Loucy (cell line): Measurements from ENCODE around the gene DNMBP.
A peak's percentile ranks its signal among the peaks of the same experiment; 100 is the strongest.
"Not testable (repeated sequence)": the region's sequence is repeated elsewhere in the genome, so short reads cannot be mapped to it uniquely, and the experiment has no call there.

Source experiments
- H2AFZ ChIP-seq: fragments of 200-600 bp; sonication (generic); 2 replicates; pipeline ENCODE4 v1.6.0; 2016; ENCODE audit warnings: antibody characterized with exemption, mild to moderate bottlenecking, low read length, moderate library complexity
- H3F3A ChIP-seq: fragments of 200-600 bp; 2 replicates; pipeline ENCODE4 v1.6.0; 2016; ENCODE audit warnings: antibody characterized with exemption, low read depth, mild to moderate bottlenecking
- H3K27me3 ChIP-seq: fragments of 200-600 bp; sonication (generic); 2 replicates; pipeline ENCODE4 v1.6.1; 2014; ENCODE audit warnings: low read length, mild to moderate bottlenecking; ENCODE audit not compliant: insufficient read depth, poor library complexity, severe bottlenecking
- H3K36me3 ChIP-seq: fragments of 200-600 bp; sonication (generic); 2 replicates; pipeline ENCODE4 v1.6.1; 2016; ENCODE audit warnings: low read length; ENCODE audit not compliant: insufficient read depth
- H3K4me1 ChIP-seq: fragments of 200-600 bp; sonication (generic); 2 replicates; pipeline ENCODE4 v1.5.1; 2014; ENCODE audit warnings: low read length, mild to moderate bottlenecking; ENCODE audit not compliant: insufficient read depth, poor library complexity, severe bottlenecking
- H3K4me2 ChIP-seq: fragments of 200-600 bp; sonication (generic); 2 replicates; pipeline ENCODE4 v1.6.0; 2014; ENCODE audit warnings: antibody characterized with exemption, low read length, low read depth, mild to moderate bottlenecking; ENCODE audit not compliant: poor library complexity, severe bottlenecking
- H3K4me3 ChIP-seq: fragments of 200-600 bp; sonication (generic); 2 replicates; pipeline ENCODE4 v1.5.1; 2014; ENCODE audit warnings: low read length, mild to moderate bottlenecking, mixed read lengths; ENCODE audit not compliant: poor library complexity, severe bottlenecking
- H3K79me2 ChIP-seq: fragments of 200-600 bp; sonication (generic); 2 replicates; pipeline ENCODE4 v1.6.1; 2014; ENCODE audit warnings: low read length; ENCODE audit not compliant: insufficient read depth
- H3K9ac ChIP-seq: fragments of 200-600 bp; sonication (generic); 2 replicates; pipeline ENCODE4 v1.6.0; 2014; ENCODE audit warnings: mild to moderate bottlenecking, low read depth, low read length, moderate library complexity; ENCODE audit not compliant: poor library complexity, severe bottlenecking
- H3K9me2 ChIP-seq: fragments of 200-600 bp; sonication (generic); replicated peaks from 2 replicates; pipeline ENCODE4 v1.6.1; 2016; ENCODE audit warnings: low read depth, low read length, mixed read lengths
- H3K9me3 ChIP-seq: fragments of 200-600 bp; sonication (generic); 2 replicates; pipeline ENCODE4 v1.6.1; 2014; ENCODE audit warnings: mild to moderate bottlenecking, antibody characterized with exemption, low read length, low read depth; ENCODE audit not compliant: insufficient read depth
- H4K20me1 ChIP-seq: fragments of 200-600 bp; sonication (generic); 2 replicates; pipeline ENCODE4 v1.6.0; 2014; ENCODE audit warnings: antibody characterized with exemption, low read length, mild to moderate bottlenecking; ENCODE audit not compliant: insufficient read depth, poor library complexity, severe bottlenecking
- CTCF ChIP-seq: fragments of 200-600 bp; sonication (generic); conservative IDR thresholded peaks from 2 replicates; pipeline ENCODE4 v1.5.1; 2014; ENCODE audit warnings: mild to moderate bottlenecking, antibody characterized with exemption, low read length
- EZH2phosphoT487 ChIP-seq: fragments of 200-600 bp; IDR thresholded peaks from 2 replicates; pipeline ENCODE4 v1.6.1; 2018; ENCODE audit warnings: antibody characterized with exemption, mild to moderate bottlenecking, moderate library complexity, borderline replicate concordance

DNMBP gene

DNA sequence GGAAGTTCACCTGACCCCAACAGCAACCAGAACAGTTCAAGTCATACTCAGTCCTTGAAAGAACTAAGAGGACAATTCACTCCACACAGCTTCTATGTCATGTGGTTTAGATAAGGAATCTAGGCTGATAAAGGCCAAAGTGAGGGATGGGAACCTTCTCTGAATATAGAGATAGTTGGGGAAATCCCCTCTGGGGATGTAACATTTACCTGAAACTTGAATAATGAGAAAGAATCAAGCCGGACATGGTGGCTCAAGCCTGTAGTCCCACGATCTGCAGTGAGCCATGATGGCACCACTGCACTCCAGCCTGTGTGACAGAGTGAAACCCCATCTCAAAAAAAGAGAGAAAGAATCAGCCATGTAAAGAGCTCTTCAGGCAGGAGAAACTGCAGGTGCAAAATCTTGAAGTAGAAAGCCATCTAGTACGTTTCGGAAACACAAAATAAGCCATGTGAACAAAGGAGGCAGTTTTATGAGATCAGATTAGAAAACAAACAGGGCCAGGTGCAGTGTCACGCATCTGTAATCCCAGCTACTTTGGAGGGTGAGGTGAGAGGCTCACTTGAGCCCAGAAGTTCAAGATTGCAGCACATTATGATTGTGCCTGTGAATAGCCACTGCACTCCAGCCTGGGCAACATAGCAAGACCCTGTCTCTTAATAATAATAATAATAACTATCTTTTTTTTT is 4.5 kb upstream of the DNMBP start:
- H4K20me1 ChIP-seq, result no peaks in the 10 kb centered on the region
- no peak overlapping the region for H3K4me3 ChIP-seq
- H3K9me3 ChIP-seq, result no peaks in the 10 kb centered on the region
- no peaks in the 10 kb centered on the region for H3K9me2 ChIP-seq
- H3K79me2 ChIP-seq, result peaks cover 2% of the 10 kb centered on the region
- TF ChIP-seq EZH2phosphoT487, result no peak
- TF ChIP-seq CTCF, result no peak
- no peaks in the 10 kb centered on the region for H3K27me3 ChIP-seq
- H2AFZ ChIP-seq, result no peak overlapping the region
- H3F3A ChIP-seq, result no peaks in the 10 kb centered on the region
- peaks cover 5% of the 10 kb centered on the region for H3K4me1 ChIP-seq
- H3K36me3 ChIP-seq, result no peaks in the 10 kb centered on the region
- H3K4me2 ChIP-seq, result no peak overlapping the region
- no peak overlapping the region for H3K9ac ChIP-seq

DNA sequence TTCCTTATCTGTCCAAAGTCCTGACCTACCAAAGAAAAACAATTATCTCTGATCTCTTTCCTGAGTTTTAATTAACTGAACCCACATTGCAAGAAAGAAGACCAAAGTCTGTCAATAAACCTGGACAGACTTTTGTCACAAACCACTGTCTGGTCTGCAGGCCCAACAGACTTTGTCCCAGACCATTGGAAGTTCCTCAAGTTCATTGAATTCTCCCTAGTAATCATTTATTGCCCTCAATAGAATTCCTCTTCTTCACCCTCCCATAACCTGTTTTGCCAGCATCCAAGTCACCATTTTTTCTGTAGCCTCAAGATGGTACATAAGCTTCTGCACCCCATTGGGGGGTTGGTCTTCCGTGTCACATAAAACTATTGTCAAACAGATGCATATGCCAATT is 3.9 kb upstream of the DNMBP start:
- Histone ChIP-seq H3K4me1 (peaks cover 11% of the 10 kb centered on the region), H3K4me3 (no peak overlapping the region), H3K4me2 (no peak overlapping the region), H2AFZ (no peak overlapping the region), H3K27me3 (no peaks in the 10 kb centered on the region), H3K9me2 (no peaks in the 10 kb centered on the region), H4K20me1 (no peaks in the 10 kb centered on the region), H3F3A (no peaks in the 10 kb centered on the region), H3K9me3 (no peaks in the 10 kb centered on the region), H3K9ac (no peak overlapping the region), H3K79me2 (peaks cover 8% of the 10 kb centered on the region), H3K36me3 (no peaks in the 10 kb centered on the region)
- TF ChIP-seq CTCF (no peak), EZH2phosphoT487 (no peak)

DNA sequence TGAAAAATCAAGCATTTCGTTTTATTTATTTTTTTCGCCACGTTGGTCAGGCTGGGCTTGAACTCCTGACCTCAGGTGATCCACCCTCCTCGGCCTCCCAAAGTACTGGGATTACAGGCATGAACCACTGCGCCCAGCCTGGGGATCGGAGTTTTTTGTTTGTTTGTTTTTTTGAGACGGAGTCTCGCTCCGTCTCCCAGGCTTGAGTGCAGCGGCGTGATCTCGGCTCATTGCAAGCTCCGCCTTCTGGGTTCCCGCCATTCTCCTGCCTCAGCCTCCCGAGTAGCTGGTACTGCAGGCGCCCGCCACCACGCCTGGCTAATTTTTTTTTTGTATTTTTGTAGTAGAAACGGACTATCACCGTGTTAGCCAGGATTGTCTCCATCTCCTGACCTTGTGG is 2.2 kb upstream of the DNMBP start:
- not testable (repeated sequence) for H2AFZ ChIP-seq

DNA sequence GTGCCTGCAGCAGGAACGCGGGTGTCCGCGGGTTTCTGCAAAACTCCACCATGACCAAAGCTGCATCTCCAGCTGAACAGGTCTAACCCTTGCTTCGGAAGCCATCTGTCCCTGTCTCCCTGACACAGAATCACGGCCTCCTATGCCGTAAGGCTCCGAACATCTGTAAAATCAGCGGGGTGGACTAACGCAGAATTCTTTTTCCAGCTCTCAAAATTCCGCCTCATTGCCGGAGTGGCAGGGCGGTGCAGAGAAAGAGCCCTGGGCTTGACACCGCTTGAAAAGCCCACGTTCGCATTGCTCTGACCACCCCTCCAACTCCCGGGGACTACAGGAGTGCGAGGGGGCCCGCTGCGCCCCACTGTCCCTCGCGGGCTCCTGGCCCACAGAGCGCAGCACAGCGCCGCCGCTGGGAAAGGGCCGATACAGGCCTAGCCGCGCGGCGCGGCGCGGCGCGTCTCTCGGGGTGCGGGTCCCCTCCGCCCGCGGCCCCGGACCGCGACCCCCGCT is 409 bp downstream of the DNMBP start:
- H3K27me3 ChIP-seq, result no peaks in the 10 kb centered on the region
- peak overlapping the region; percentile 97 for H3K4me2 ChIP-seq
- peaks cover 44% of the 10 kb centered on the region for H3K4me1 ChIP-seq
- peak overlapping the region; percentile 71 for H3K9ac ChIP-seq
- no peaks in the 10 kb centered on the region for H3K9me2 ChIP-seq
- no peak for TF ChIP-seq EZH2phosphoT487
- peak; percentile 41 for TF ChIP-seq CTCF
- no peaks in the 10 kb centered on the region for H3K36me3 ChIP-seq
- no peaks in the 10 kb centered on the region for H4K20me1 ChIP-seq
- peak overlapping the region; percentile 96 for H2AFZ ChIP-seq
- H3K79me2 ChIP-seq, result peaks cover 37% of the 10 kb centered on the region
- no peaks in the 10 kb centered on the region for H3K9me3 ChIP-seq
- H3K4me3 ChIP-seq, result peak overlapping the region; percentile 88
- H3F3A ChIP-seq, result no peaks in the 10 kb centered on the region

More for the DNA sequence above, 2.2 kb upstream of the DNMBP start:
- not testable (repeated sequence) for H3K27me3 ChIP-seq, H3K36me3 ChIP-seq, H3K9me2 ChIP-seq, H3K9ac ChIP-seq, H3F3A ChIP-seq, H3K4me2 ChIP-seq, H4K20me1 ChIP-seq, H3K4me3 ChIP-seq, H3K9me3 ChIP-seq
- Histone ChIP-seq H3K4me1 (peaks cover 25% of the 10 kb centered on the region), H3K79me2 (peaks cover 24% of the 10 kb centered on the region)
